Measurements from ENCODE around the gene SMIM1. TPM values are rescaled to one million over a fixed set of nuclear protein-coding genes. Genes with fewer than 3 reads are reported as not detected.

The SMIM1 gene
- polyA plus RNA-seq, 1 donor (not counting 4 experiments of a cell fraction or from before 2014, with no cell fraction given): 0.79 TPM

DNA sequence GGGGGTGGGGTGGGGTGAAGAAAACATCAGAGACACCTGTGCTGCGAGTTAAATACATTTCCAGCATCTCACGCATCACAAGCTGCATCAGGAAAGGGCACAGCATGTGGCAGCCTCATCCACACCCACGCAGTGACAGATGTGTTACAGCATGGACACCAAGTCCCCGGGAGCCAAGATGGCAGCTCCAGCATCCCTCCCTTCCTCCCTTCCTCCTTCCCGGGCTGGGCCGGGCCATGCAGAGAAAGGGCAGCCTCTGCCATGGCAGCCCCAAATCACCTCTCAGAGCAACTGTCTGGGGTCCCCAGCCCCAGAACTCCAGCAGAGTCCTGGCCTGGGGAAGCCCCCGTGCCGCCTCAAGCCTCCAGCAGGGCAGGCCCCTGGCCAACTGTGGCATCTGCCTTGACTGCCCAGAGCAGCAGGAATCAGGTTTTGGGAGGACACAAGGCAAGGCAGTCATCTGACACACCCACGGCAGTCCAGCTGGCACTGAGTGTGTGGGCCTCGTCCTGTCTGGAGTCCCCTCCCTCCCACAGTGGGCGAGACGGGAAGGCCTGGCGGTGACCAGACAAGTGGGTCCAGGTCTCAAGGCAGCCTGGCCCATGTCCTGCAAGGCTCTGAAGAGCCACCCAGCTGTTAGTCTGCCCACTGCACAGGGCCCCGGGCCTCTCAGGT is 6.2 kb downstream of the SMIM1 start:
- Histone ChIP-seq H3K27me3 (ENCODE audit: control insufficient read depth, extremely low read depth, insufficient read depth, low read length) (no peaks in the 10 kb centered on the region), H3K9me1 (ENCODE audit: control insufficient read depth, extremely low read depth, insufficient read depth, low read length) (no peaks in the 10 kb centered on the region), H3K4me1 (ENCODE audit: control insufficient read depth, extremely low read depth, insufficient read depth, low read length) (no peaks in the 10 kb centered on the region), H2AFZ (ENCODE audit: control insufficient read depth, low read length) (no peak overlapping the region), H3K4me3 (ENCODE audit: control insufficient read depth in 2 of 3, extremely low read depth in 1 of 3, insufficient read depth in 2 of 3, low read depth in 1 of 3, low read length in 3 of 3) (no peak overlapping the region), H3K9me3 (ENCODE audit: control insufficient read depth, low read depth, low read length) (no peaks in the 10 kb centered on the region), H3K79me2 (ENCODE audit: control insufficient read depth, insufficient read depth, low read length) (no peaks in the 10 kb centered on the region), H3K9ac (ENCODE audit: control insufficient read depth, extremely low read depth, insufficient read depth, low read length) (no peak overlapping the region), H3K4me2 (ENCODE audit: control insufficient read depth, extremely low read depth, insufficient read depth, low read depth, low read length) (no peak overlapping the region), H4K20me1 (ENCODE audit: control insufficient read depth, extremely low read depth, insufficient read depth, low read length) (no peaks in the 10 kb centered on the region), H3K36me3 (ENCODE audit: control insufficient read depth in 2 of 2, extremely low read depth in 1 of 2, insufficient read depth in 2 of 2, low read length in 2 of 2) (peaks cover 22 to 26% of the 10 kb centered on the region in 2 experiments), H3K27ac (ENCODE audit: control insufficient read depth, insufficient read depth, low read length) (no peak overlapping the region)
- dilution Hi-C loops (cut with MboI; ENCODE audit: extremely low pct_ligation_motif_present, low sequenced_read_pairs): no loop called here
- no peak for TF ChIP-seq CTCF (optimal IDR thresholded peaks at IDR 0.05 in 1 of 3, IDR thresholded peaks at IDR 0.05 in 1 of 3, conservative IDR thresholded peaks at IDR 0.05 in 1 of 3; ENCODE audit: extremely low read depth in 1 of 3, insufficient read depth in 2 of 3, low read length in 3 of 3)
- TF ChIP-seq EZH2 (IDR thresholded peaks at IDR 0.05; ENCODE audit: low read length): no peak
- DNase-seq (ENCODE audit: low read depth, low spot score): no peak
- no peak for FAIRE-seq

DNA sequence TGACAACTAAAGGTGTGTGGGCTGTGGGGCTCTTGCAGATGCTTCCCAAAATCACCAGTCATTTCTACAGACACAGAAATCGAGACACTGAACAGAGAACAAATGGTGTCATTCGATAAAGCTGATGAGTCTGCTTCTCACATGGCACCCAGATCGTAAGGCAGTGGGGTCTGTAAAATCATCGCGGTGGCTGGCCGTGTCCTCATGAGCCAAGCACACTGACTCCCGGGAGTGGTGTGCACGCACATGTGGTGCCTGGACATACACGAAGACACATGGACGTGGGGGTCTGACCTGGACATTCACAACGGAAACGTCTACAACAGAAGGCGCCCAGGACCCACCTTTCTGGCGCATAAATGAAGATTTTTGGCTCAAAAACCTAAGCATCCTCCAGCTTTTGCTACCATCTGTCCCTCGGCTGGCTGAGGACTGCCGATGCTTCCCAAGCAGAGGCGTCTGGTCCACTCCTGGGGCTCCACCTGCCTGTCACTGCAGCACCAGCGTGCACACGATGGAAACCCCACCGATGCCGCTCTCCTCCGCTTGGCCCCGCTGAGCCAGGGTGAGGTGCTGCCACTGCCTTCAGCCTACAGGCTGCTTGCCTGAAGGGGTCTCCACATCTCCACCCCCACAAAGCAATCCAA is 6.8 kb downstream of the SMIM1 start:
- Histone ChIP-seq H3K79me2 (ENCODE audit: control insufficient read depth, insufficient read depth, low read length) (no peaks in the 10 kb centered on the region), H3K4me1 (ENCODE audit: control insufficient read depth, extremely low read depth, insufficient read depth, low read length) (no peaks in the 10 kb centered on the region), H4K20me1 (ENCODE audit: control insufficient read depth, extremely low read depth, insufficient read depth, low read length) (no peaks in the 10 kb centered on the region), H2AFZ (ENCODE audit: control insufficient read depth, low read length) (no peak overlapping the region), H3K9ac (ENCODE audit: control insufficient read depth, extremely low read depth, insufficient read depth, low read length) (no peak overlapping the region), H3K9me1 (ENCODE audit: control insufficient read depth, extremely low read depth, insufficient read depth, low read length) (no peaks in the 10 kb centered on the region), H3K36me3 (ENCODE audit: control insufficient read depth in 2 of 2, extremely low read depth in 1 of 2, insufficient read depth in 2 of 2, low read length in 2 of 2) (peaks cover 26 to 33% of the 10 kb centered on the region in 2 experiments), H3K9me3 (ENCODE audit: control insufficient read depth, low read depth, low read length) (no peaks in the 10 kb centered on the region), H3K4me3 (ENCODE audit: control insufficient read depth in 2 of 3, extremely low read depth in 1 of 3, insufficient read depth in 2 of 3, low read depth in 1 of 3, low read length in 3 of 3) (no peak overlapping the region), H3K27me3 (ENCODE audit: control insufficient read depth, extremely low read depth, insufficient read depth, low read length) (no peaks in the 10 kb centered on the region), H3K27ac (ENCODE audit: control insufficient read depth, insufficient read depth, low read length) (no peak overlapping the region), H3K4me2 (ENCODE audit: control insufficient read depth, extremely low read depth, insufficient read depth, low read depth, low read length) (no peak overlapping the region)
- dilution Hi-C loops (cut with MboI; ENCODE audit: extremely low pct_ligation_motif_present, low sequenced_read_pairs): no loop called here
- no peak for FAIRE-seq
- no peak for DNase-seq (ENCODE audit: low read depth, low spot score)
- TF ChIP-seq EZH2 (IDR thresholded peaks at IDR 0.05; ENCODE audit: low read length) (no peak), CTCF (optimal IDR thresholded peaks at IDR 0.05 in 1 of 3, IDR thresholded peaks at IDR 0.05 in 1 of 3, conservative IDR thresholded peaks at IDR 0.05 in 1 of 3; ENCODE audit: extremely low read depth in 1 of 3, insufficient read depth in 2 of 3, low read length in 3 of 3) (no peak)
